GM19099 (cell line): Measurements from ENCODE around the gene JMJD1C.

Experiments used
- POLR2A ChIP-seq: IDR thresholded peaks from 3 replicates; pipeline ENCODE4 v1.6.1; 2011; ENCODE audit warnings: low read depth; ENCODE audit not compliant: insufficient read length; ENCODE audit errors: extremely low read depth

JMJD1C gene

GRCh38 chr10:63236113-63236935 is 229.5 kb downstream of the JMJD1C start:
- TF ChIP-seq POLR2A: no peak

GRCh38 chr10:63229161-63229560 is 236.6 kb downstream of the JMJD1C start:
- no peak for TF ChIP-seq POLR2A

- no peak for TF ChIP-seq POLR2A
These were observed 237.5 kb downstream of the JMJD1C start for GRCh38 chr10:63228237-63228636.

GRCh38 chr10:63227207-63227895 is 238.4 kb downstream of the JMJD1C start:
- no peak for TF ChIP-seq POLR2A

GRCh38 chr10:63224241-63224640 is 241.5 kb downstream of the JMJD1C start:
- no peak for TF ChIP-seq POLR2A

- TF ChIP-seq POLR2A: no peak
These were observed 243.8 kb downstream of the JMJD1C start for GRCh38 chr10:63221950-63222349.

- no peak for TF ChIP-seq POLR2A
These were observed 246.0 kb downstream of the JMJD1C start for GRCh38 chr10:63219749-63220148.

GRCh38 chr10:63217120-63217605 is 248.6 kb downstream of the JMJD1C start:
- TF ChIP-seq POLR2A: no peak

- no peak for TF ChIP-seq POLR2A
These were observed 251.2 kb downstream of the JMJD1C start for GRCh38 chr10:63214571-63214970.

- no peak for TF ChIP-seq POLR2A
These were observed 252.3 kb downstream of the JMJD1C start for GRCh38 chr10:63213489-63213888.

GRCh38 chr10:63210611-63211196 is 255.1 kb downstream of the JMJD1C start:
- TF ChIP-seq POLR2A: no peak

- no peak for TF ChIP-seq POLR2A
These were observed 256.1 kb downstream of the JMJD1C start for GRCh38 chr10:63209705-63210104.

- no peak for TF ChIP-seq POLR2A
These were observed 256.8 kb downstream of the JMJD1C start for GRCh38 chr10:63208986-63209385.

GRCh38 chr10:63206997-63207811 is 258.6 kb downstream of the JMJD1C start:
- TF ChIP-seq POLR2A: no peak

GRCh38 chr10:63206576-63206975 is 259.2 kb downstream of the JMJD1C start:
- no peak for TF ChIP-seq POLR2A
